NCI-H2171 treated with DMSO at 0.1 percent for 48 hours (cell line): ENCODE measurements around the gene WT1.
A peak's percentile ranks its signal among the peaks of the same experiment; 100 is the strongest.
"Not testable (repeated sequence)": the region's sequence is repeated elsewhere in the genome, so short reads cannot be mapped to it uniquely, and the experiment has no call there.

Experiments
- DNase-seq: peaks from one replicate; lab custom pipeline; 2025; lab: John Stamatoyannopoulos, UW

Gene WT1

GRCh38 chr11:32435511-32435941 lies at the start of gene WT1:
Gene WT1 (minus strand): TSS chr11:32435539.
- peak; percentile 55 for DNase-seq

GRCh38 chr11:32479291-32479690 lies 44.0 kb upstream of the WT1 start:
- no peak for DNase-seq

GRCh38 chr11:32478277-32478731 lies 43.0 kb upstream of the WT1 start:
- peak; percentile 89 for DNase-seq

DNA sequence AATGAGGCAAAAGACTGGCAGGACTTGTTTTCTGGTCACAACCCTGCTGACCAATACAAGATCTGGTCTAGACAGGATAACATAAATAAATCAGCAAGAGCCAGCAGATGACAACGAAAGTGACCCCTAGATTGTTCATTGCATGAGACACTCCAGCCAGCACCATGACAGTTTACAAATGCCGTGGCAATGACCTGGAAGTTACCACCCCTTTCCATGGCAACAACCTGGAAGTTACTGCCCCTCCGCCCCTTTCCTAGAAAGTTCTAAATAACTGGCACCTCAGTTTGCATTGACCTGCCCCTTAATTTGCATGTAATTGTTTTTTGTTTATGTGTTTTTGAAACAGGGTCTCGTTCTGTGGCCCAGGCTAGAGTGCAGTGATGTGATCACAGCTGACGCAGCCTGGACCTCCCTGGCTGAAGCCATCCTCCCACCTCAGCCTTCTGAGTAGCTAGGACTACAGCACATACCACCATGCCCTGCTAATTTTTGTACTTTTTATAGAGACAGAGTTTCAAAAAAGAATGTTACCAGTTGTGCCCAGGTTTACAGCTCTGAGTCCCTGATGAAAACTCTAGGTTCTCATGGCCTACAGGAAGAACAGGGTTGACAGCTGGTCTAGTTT lies 38.1 kb upstream of the WT1 start:
- DNase-seq = no peak

- no peak for DNase-seq
Measured at GRCh38 chr11:32472226-32472625, 36.9 kb upstream of the WT1 start.

- DNase-seq = not testable (repeated sequence)
Measured at GRCh38 chr11:32471544-32471943, 36.2 kb upstream of the WT1 start.

- DNase-seq = peak; percentile 41
Measured at GRCh38 chr11:32469791-32470190, 34.5 kb upstream of the WT1 start.

GRCh38 chr11:32466279-32466915 lies 31.1 kb upstream of the WT1 start:
- DNase-seq = no peak

GRCh38 chr11:32464078-32464477 lies 28.7 kb upstream of the WT1 start:
- DNase-seq = peak; percentile 30

DNA sequence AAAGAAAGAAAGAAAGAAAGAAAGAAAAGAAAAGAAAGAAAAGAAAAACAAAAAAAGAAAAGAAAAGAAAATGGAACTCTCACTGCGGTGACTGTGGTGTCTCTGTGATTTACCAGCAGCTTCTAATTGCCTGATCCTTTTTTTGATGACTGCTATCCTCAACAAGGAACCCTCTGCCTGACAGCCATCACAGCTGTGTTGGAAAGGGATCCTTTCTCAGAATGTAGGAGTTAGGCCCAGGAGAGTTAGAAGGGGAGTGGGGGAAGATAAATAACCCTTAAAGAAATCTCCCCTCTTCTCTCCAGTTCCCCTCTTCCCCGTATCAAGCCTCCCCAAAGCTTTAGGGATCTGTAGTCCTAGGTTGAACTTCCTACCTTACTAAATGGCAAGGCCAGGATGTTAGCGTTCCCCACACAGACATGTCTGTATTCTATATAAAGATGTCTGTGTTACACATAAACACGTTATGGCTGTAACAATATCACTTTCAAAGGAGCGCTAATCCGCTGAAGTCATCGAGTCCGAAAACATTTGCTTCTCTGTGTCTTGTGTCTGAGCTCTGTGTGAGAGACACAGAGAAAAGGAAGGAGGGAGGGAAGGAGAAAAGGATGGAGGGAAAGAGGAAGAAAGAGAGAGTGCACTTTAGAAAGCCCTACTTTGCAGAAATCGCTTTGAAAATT lies 26.8 kb upstream of the WT1 start:
- DNase-seq = no peak

DNA sequence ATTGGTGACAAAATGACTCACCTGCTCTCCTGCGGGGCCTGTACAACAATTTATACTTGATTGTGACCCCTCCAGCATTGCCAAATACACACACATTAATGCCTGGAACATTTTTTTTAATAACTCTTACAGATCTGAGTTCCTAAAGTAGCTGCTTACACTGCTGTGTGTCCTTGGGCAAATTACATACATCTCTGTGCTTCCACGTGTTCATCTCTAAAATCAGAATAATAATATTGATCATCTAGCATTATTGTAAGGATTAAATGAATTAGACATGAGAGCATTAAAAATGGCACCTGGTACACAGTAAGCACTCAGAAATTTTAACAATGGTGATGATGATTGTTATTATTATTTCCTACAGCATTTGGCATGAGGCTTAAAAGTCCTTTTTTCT lies 21.5 kb upstream of the WT1 start:
- DNase-seq = no peak

DNA sequence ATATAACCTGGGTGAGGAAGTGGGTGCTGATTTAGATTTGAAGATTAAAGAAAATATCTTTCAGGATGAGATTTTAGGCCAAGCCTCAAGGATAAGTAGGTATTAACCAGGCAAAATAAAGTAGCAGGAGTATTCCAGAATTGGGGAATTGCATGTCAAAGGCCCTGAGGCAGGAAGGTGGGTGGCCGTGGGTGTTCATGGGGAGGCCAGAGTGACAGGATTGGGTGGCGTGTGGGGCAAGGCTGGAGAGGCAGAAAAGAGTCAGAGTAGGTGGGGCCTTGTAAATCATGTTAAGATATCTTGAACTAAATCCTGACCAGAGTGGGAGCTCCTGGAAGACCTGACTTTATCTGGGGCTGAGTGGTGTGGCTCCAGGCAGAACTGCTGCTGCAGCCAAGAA lies 19.7 kb upstream of the WT1 start:
- DNase-seq = no peak

GRCh38 chr11:32451808-32452207 lies 16.5 kb upstream of the WT1 start:
- DNase-seq = no peak

GRCh38 chr11:32450372-32450771 lies 15.0 kb upstream of the WT1 start:
- DNase-seq = no peak

DNA sequence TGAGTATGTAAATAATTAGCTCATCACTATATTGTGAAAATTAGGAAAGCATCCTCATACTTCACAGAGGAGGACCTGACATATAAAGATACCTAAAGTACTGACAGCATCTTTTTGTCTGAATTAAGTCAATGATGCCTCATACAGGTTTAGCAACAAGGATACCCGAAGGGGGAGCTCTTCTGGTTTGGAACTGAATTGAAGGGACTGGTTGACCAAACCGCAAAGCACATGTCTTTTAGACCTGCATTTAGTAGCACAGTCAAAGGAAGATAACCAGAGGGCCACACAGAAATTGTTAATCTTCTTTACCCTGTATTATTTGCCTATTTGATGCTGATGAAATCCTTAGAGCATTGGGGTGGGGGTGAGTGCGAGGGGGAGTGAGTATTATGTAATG lies 12.9 kb upstream of the WT1 start:
- DNase-seq = peak; percentile 17

DNA sequence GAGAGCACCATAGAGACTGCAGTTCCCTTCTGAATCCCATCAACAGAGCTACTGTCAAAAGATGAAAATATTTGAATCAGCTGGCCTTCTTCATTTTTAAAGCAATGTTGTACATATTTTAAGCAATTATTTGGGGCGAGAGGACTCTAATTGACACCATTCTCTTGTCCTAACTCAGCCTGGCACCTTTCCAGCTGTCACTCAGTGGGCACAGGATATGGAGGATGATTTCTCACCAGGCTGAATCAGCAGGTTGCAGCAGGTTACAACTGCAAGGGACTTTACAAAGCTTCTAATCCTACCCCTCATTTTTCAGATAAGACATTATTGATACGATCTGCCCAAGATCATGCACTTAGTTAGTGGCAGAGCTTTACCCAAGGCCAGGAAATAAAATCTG lies 11.9 kb upstream of the WT1 start:
- peak; percentile 17 for DNase-seq

DNA sequence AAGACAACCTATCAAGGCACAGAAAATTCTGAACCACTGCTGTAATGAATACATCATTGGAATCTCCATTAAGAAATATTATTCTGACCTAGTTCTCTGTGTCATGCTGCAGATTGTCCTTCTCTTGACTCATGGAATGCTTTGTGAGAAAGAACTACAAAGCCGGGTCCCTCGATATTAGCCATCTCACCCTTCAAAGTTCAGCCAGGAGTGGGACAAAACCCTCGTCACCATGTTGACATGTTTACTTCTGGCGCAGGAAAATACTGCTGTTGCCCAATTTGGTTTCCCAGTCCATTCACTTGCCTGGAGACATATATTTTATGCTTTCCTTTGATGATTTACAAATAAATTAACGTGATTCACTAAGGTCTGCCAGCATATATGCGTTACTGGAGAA lies 10.9 kb upstream of the WT1 start:
- DNase-seq = no peak

DNA sequence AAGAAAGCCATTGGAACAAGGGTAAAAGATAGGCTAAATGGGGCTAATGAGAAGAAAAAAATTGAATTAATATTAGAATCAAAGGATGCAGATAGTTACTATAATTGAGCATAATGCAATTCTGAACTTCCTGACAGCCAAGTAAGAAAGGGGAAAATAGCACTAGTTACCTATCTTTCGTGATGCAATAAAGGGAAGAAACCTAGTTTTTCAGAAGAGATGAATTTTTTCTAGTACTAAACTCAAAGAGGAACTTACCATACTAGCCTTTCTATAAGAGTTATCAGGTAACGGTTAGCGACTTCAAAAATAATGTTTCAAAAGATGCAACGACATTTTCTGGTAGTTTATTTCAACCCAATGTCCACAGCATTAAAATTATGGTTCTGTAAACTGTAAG lies 8.8 kb upstream of the WT1 start:
- no peak for DNase-seq

- DNase-seq = no peak
Measured at GRCh38 chr11:32440916-32441315, 5.6 kb upstream of the WT1 start.

GRCh38 chr11:32440312-32440908 lies 5.1 kb upstream of the WT1 start:
- no peak for DNase-seq

- peak; percentile 50 for DNase-seq
Measured at GRCh38 chr11:32439501-32440210, 4.3 kb upstream of the WT1 start.

DNA sequence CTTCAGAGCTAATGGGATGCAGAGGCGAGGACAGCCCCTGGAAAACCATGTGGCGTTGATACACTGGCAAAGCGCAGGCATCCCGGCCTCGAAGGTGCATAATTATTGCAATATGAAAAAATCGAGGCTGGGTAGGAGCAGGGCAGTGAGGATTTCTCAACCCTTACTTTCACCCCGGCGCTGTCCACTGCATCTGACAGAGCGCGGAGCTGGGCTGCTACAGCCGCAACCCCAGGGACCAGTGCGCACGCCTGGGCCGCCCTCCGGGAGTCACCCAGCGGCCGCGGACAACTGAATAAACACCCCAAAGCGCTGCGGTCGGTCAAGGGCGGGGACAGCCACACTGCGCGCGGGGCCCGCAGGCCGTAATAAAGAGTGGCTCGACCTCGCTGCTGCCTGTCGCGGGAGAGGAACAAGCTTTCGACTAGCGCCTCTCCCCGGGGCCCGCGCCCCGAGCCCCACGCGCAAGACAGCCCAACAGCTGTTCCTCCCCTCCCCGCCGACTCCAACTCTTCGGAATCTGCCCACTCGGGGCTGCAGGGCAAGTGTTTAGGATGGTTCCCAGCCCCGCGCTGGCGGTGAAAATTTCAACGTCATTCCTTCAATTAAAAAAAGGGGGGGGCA lies 3.6 kb upstream of the WT1 start:
- no peak for DNase-seq
